HepG2 (cell line): ENCODE measurements around the gene TMEM185B. TPM values are rescaled to one million over a fixed set of nuclear protein-coding genes. Genes with fewer than 3 reads are reported as not detected.

Source experiments
- CBX5 ChIP-seq: sonication (generic); formaldehyde crosslinking; IDR thresholded peaks from 2 replicates; pipeline ENCODE4 v1.4.0; 2020; ENCODE audit warnings: missing genetic modification reagents, borderline replicate concordance
- CEBPZ ChIP-seq: IDR thresholded peaks from 2 replicates; pipeline ENCODE4 v1.6.1; 2012; ENCODE audit warnings: low read length, improper control_type of control experiment
- ELF1 ChIP-seq: sonication (generic); formaldehyde crosslinking; IDR thresholded peaks from 2 replicates; pipeline ENCODE4 v1.4.0; 2020; ENCODE audit warnings: missing genetic modification reagents
- POGZ ChIP-seq: sonication (generic); formaldehyde crosslinking; IDR thresholded peaks from 2 replicates; pipeline ENCODE4 v1.4.0; 2020; ENCODE audit warnings: mild to moderate bottlenecking, missing genetic modification reagents
- RBM22 ChIP-seq: fragments of 200-400 bp; formaldehyde crosslinking; optimal IDR thresholded peaks from 2 replicates; pipeline ENCODE3; 2017; ENCODE audit warnings: mild to moderate bottlenecking, low read length, moderate library complexity
- SMAD1 ChIP-seq: sonication (generic); formaldehyde crosslinking; IDR thresholded peaks from 2 replicates; pipeline ENCODE4 v1.4.0; 2020; ENCODE audit warnings: missing genetic modification reagents, low read depth, mild to moderate bottlenecking, borderline replicate concordance
- SP5 ChIP-seq: IDR thresholded peaks from 2 replicates; pipeline ENCODE4 v1.6.1; 2016; ENCODE audit warnings: low read depth, borderline replicate concordance
- SSRP1 ChIP-seq: IDR thresholded peaks from 2 replicates; pipeline ENCODE4 v1.6.1; 2016; ENCODE audit warnings: control low read depth
- U2AF1 ChIP-seq: fragments of 200-400 bp; formaldehyde crosslinking; optimal IDR thresholded peaks from 2 replicates; pipeline ENCODE3; 2017; ENCODE audit warnings: mild to moderate bottlenecking, low read depth, low read length
- U2AF2 ChIP-seq: fragments of 200-400 bp; formaldehyde crosslinking; IDR thresholded peaks from 2 replicates; pipeline ENCODE4 v1.6.1; 2017; ENCODE audit warnings: low read depth, mild to moderate bottlenecking, low read length
- ZBTB4 ChIP-seq: sonication (generic); formaldehyde crosslinking; IDR thresholded peaks from 2 replicates; pipeline ENCODE4 v1.4.0; 2020; ENCODE audit warnings: missing genetic modification reagents, mild to moderate bottlenecking, borderline replicate concordance
- ZKSCAN8 ChIP-seq: IDR thresholded peaks from 2 replicates; pipeline ENCODE4 v1.6.1; 2016; ENCODE audit warnings: borderline replicate concordance, missing genetic modification reagents, missing compliant biosample characterization
- ZNF230 ChIP-seq: sonication (generic); formaldehyde crosslinking; IDR thresholded peaks from 2 replicates; pipeline ENCODE4 v1.4.0; 2020; ENCODE audit warnings: mild to moderate bottlenecking, missing genetic modification reagents
- ZNF326 ChIP-seq: sonication (generic); formaldehyde crosslinking; IDR thresholded peaks from 2 replicates; pipeline ENCODE4 v1.4.0; 2020; ENCODE audit warnings: missing genetic modification reagents, borderline replicate concordance
- ZNF33A ChIP-seq: sonication (generic); formaldehyde crosslinking; IDR thresholded peaks from 2 replicates; pipeline ENCODE4 v1.5.1; 2020; ENCODE audit warnings: missing genetic modification reagents, mild to moderate bottlenecking, moderate library complexity, borderline replicate concordance
- ZNF383 ChIP-seq: sonication (generic); formaldehyde crosslinking; IDR thresholded peaks from 2 replicates; pipeline ENCODE4 v1.4.0; 2020; ENCODE audit warnings: missing genetic modification reagents, mild to moderate bottlenecking, borderline replicate concordance
- ZNF512B ChIP-seq: sonication (generic); formaldehyde crosslinking; IDR thresholded peaks from 2 replicates; pipeline ENCODE4 v1.5.1; 2020; ENCODE audit warnings: missing genetic modification reagents, mild to moderate bottlenecking, borderline replicate concordance
- ZNF619 ChIP-seq: sonication (generic); formaldehyde crosslinking; IDR thresholded peaks from 2 replicates; pipeline ENCODE4 v1.4.0; 2020; ENCODE audit warnings: mild to moderate bottlenecking, missing genetic modification reagents
- ZNF709 ChIP-seq: sonication (generic); formaldehyde crosslinking; IDR thresholded peaks from 2 replicates; pipeline ENCODE4 v1.5.0; 2020; ENCODE audit warnings: mild to moderate bottlenecking, missing genetic modification reagents
- ZSCAN30 ChIP-seq: sonication (generic); formaldehyde crosslinking; IDR thresholded peaks from 2 replicates; pipeline ENCODE4 v1.5.0; 2020; ENCODE audit warnings: mild to moderate bottlenecking, missing genetic modification reagents
- polyA plus RNA-seq, 8 experiments: library from polyadenylated mRNA; depleted of rRNA in 3 of 8; stranded (reverse) in 7 of 8; unstranded in 1 of 8; fragments of >200 nt; fragmentation: Illumina TruSeq in 4 of 8; extraction: Trizol in 4 of 8; gene quantifications; 2 replicates each; pipeline versions ENCODE4 v1.2.1 to v1.2.3, GENCODE V29; 2011 to 2016; ENCODE audit warnings: low read depth in 4 of 8, missing spikeins in 1 of 8, mixed read lengths in 1 of 8; ENCODE audit not compliant: insufficient read depth in 1 of 8
- total RNA-seq, 5 experiments: library from RNA; depleted of rRNA; stranded (reverse); fragments of >200 nt; fragmentation: Illumina TruSeq; extraction: Trizol; gene quantifications; 2 replicates each; pipeline ENCODE4 v1.2.3, GENCODE V29; 2016; ENCODE audit warnings: low read depth in 1 of 5

Gene TMEM185B
- total and polyA plus RNA-seq, 2 of the 13 experiments (the other 11 are each of a cell fraction or from before 2014, with no cell fraction given): 5.6 to 7.0 TPM

GRCh38 chr2:120252225-120253020, 29.2 kb upstream of the TMEM185B start, which contains the start of gene RALB (continued):
- TF ChIP-seq ZBTB4 (CRISPR knock-in tag): 0 out of 2 replicates have a peak, but pooled peaks have one; percentile 59
- peak; percentile 42; the same call in 1 of the 2 replicates for TF ChIP-seq POGZ
- TF ChIP-seq ZNF512B (CRISPR knock-in tag): no peak
- 0 out of 2 replicates have a peak, but pooled peaks have one; percentile 33 for TF ChIP-seq ZNF230 (CRISPR knock-in tag)
- TF ChIP-seq SMAD1: no peak
- TF ChIP-seq ZNF383 (CRISPR knock-in tag): 0 out of 2 replicates have a peak, but pooled peaks have one; percentile 60
- no peak for TF ChIP-seq ZNF33A (CRISPR knock-in tag)
- no peak for TF ChIP-seq ZKSCAN8 (CRISPR knock-in tag)
- TF ChIP-seq CBX5 (CRISPR knock-in tag): no peak; the same call in 1 of the 2 replicates
- peak; percentile 74 for TF ChIP-seq SP5
- peak; percentile 83 for TF ChIP-seq ELF1
- no peak for TF ChIP-seq ZNF709 (CRISPR knock-in tag)
- TF ChIP-seq U2AF1: no peak
- 0 out of 2 replicates have a peak, but pooled peaks have one; percentile 54 for TF ChIP-seq ZNF619 (CRISPR knock-in tag)
- TF ChIP-seq ZSCAN30 (CRISPR knock-in tag): no peak
- TF ChIP-seq CEBPZ: no peak
- TF ChIP-seq ZNF326: no peak
- peak; percentile 68 for TF ChIP-seq RBM22
- TF ChIP-seq SSRP1 (CRISPR knock-in tag): no peak
- TF ChIP-seq U2AF2: peak; percentile 99
